GM21529 (cell line): ENCODE data around the gene RAB36.

Source experiments
- ATAC-seq: cut with Tn5 transposase; IDR thresholded peaks from one replicate; pipeline ENCODE4 v1.9.1; 2021; ENCODE audit not compliant: unreplicated experiment

RAB36 gene, protein sequence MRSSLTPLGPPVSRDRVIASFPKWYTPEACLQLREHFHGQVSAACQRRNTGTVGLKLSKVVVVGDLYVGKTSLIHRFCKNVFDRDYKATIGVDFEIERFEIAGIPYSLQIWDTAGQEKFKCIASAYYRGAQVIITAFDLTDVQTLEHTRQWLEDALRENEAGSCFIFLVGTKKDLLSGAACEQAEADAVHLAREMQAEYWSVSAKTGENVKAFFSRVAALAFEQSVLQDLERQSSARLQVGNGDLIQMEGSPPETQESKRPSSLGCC

DNA sequence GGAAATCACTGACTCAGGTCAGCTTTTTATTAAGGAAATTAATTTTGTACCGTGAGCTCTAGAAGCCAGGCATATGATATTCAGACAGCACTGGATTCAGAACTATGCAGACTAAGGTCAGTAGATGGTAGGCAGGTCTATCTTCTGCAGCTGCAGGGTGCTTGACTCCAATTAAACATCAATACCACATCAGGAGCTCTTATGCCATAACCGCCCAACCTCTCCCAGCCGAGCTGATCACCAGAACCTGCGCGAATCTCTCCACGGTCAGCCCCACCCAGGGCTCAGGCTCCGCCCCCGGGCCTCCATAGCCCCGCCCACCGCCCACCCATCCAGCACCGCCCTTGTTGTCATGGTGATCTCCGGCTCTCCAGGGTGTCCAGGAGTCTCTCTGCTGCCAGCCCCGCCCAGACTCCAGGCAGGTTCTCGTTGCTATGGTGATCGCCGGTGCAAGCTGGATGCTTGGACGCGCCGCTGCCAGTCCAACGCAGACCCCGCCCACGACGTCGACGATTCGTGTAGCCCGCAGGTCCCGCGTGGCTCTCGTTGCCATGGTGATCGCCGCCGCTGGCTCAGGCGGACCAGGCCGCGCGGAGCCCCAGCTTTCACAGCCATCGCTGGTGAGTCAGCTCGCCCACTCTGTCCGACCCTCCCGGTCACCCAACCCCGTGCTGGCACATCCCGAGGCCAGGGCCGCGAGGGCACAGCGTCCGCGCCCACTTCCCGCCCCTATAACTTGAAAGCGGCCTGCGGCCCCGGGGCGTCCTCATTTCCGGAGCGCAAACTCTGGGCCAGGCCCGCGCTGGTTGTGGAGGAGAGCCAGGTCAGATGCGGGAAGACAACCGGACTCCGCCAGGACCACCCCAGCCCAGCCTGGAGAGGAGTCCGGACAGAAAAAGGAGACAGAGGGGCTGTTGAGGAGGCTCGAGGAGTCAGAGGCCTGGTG lies at the start of gene RAB36:
Gene RAB36, plus strand, starts transcription at position 546 of the 946 bp plus-strand sequence. CDS start 1,140 bp downstream, outside the sequence.
- ATAC-seq, result no peak

DNA sequence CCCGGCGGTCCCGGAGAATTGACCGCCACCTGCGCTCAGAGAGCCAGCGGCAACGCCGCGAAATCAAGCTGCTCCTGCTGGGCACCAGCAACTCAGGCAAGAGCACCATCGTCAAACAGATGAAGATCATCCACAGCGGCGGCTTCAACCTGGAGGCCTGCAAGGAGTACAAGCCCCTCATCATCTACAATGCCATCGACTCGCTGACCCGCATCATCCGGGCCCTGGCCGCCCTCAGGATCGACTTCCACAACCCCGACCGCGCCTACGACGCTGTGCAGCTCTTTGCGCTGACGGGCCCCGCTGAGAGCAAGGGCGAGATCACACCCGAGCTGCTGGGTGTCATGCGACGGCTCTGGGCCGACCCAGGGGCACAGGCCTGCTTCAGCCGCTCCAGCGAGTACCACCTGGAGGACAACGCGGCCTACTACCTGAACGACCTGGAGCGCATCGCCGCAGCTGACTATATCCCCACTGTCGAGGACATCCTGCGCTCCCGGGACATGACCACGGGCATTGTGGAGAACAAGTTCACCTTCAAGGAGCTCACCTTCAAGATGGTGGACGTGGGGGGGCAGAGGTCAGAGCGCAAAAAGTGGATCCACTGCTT lies 49.4 kb upstream of the RAB36 start:
- ATAC-seq, result no peak

DNA sequence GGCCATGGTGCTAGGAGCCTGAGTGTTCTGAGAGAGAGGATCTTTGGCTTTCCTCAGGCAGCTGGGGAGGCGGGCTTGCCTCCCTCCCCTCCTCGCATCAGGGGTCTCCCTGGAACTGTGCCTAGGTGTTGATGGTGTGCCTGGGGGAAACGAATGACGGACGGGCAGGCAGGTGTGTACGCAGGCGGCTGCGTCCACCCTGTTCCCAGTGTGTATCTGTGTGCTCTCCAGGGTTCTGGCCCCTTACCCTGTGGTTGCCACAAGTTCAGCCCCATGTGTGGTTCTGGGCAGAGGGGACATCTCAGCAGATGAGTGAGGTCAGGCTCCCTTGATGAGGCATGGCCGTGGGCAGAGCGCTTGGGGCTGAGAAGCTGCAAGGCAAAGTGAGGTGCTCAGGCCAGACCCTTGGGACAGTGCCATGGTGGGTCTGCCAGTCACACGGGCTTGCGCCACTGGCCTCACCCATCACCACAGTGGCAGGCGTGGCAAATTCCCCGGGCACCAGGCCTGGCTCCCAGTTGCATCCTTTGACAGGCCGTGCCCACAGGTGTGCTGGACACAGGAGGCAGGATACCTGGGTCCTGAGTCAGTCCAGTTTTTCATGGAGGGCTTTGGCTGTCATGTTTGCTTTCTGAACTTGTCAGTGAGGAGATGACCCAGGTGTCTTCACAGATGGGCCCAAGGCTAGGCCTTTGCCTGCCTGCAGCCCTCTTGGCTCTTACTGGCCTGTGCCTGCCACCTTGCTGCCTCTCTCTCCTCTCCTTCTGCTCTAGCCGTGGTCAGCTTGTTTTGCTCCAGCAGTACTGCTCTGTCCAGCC lies 47.7 kb upstream of the RAB36 start:
- no peak for ATAC-seq

GRCh38 chr22:23098230-23098705 lies 47.0 kb upstream of the RAB36 start:
- no peak for ATAC-seq

DNA sequence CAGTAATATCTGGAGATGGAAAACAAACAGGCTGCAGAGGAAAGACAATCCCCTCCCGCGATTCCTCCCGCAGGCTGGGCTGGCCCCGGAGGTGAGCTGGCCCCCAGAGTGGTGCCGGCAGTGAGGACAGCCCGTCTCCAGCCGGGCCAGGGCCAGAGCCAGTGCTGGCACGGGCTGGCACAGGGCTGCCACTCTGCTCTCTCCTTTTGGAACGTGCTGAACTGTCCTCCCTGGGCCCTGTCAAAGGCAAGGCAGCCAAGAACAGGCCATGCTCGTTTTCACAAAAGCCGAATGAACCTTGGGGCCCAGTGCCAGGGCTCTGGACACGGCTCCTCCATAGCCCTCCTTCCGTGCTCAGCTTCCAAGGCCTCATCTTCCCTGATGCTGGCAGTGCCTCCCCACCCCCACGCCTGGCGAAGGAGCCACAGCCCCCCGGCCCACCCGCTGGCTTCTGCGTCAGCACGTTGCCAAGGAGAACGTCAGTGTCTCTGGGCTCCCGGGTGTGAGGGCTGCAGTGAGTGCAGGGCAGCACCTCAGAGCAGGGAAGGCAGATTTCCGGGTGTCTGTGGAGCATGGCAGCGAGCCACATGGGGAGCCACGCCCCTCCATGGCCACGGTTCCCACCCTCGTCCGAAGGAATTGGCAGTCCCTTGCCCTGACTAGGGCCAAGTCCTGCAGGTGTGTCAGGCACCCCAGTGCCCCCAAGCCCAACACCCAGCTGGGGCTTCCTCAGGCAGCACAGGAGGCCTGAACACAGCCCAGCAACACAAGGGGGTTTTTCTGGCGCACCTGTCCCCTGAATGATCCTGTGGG lies 46.4 kb upstream of the RAB36 start:
- no peak for ATAC-seq

DNA sequence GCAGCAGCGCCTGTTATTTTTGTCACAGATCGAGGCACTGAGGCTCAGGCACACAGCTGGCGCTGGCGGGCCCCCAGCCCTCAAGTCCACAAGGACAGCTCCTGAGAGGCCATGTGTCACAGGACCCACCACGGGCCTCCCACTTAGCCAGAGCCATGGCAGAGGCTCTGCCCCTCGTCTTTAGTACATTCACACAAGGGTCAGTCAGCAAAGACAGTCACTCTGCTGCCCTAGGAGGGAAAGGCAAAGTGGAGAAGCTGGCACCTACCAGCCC lies 45.8 kb upstream of the RAB36 start:
- ATAC-seq, result no peak

DNA sequence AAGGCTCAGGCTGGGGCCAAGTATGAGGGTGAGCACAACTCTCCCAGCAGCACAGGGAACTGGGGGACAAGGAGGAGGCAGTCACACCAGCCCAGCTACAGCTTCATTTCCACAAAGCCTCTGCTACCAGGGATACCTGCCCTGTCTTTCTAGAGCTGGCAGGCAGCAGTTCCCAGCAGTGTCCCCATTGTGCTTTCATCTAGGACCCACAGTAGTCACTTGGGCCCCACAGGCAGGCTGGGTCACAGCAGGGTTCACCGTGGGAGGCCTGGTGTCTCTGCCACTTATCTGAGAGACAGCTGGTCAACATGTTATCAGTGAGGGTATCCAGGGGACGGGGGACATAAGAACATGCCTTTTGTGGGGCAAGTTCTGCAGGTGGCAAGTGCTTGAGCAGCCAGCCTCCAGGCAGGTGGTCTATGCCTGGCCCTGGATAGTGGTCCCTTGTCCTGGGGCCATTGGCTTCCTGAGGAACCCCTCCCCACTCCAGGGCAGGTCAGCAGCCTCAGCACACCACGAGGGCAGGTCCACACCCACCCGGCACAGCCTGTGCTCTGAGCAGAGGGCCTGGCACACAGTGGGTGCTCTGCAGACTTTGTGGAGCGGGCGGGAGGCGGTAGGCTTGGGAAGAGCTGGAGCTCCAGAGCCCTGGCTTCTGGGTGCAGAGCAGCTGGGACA lies 45.0 kb upstream of the RAB36 start:
- no peak for ATAC-seq

GRCh38 chr22:23101524-23101923 lies 43.8 kb upstream of the RAB36 start:
- ATAC-seq, result no peak

DNA sequence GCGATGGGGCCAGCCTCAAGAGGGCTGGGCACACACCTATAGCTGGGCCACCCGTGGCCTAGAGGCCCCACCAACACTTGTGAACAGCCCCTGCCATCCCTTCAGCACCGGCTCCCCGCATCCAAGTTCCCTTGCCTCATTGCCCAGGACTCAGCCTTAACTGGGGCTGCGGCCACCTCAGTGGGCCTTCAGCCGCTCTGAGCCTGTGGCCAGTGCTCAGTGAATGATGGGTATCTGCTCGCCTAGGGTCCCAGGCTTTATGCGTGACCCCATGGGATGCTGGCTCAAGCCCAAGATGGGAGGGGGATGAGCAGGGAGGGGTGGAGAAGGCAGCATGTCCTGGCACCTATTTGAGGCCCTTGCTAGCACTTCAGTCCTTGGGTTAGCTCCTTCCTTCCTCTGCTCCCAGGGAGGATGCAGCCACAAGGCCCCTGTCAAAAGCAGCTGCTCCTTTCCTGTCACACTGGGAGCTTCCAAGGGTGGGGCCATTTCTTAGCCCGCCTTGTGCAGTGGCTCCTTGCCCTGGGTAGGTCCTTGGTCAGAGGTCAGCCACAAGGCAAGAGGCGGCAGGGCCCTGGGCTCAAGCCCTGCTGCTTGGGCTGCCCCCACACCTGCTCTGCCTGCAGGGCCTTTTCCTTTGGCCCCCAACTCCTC lies 43.1 kb upstream of the RAB36 start:
- no peak for ATAC-seq

DNA sequence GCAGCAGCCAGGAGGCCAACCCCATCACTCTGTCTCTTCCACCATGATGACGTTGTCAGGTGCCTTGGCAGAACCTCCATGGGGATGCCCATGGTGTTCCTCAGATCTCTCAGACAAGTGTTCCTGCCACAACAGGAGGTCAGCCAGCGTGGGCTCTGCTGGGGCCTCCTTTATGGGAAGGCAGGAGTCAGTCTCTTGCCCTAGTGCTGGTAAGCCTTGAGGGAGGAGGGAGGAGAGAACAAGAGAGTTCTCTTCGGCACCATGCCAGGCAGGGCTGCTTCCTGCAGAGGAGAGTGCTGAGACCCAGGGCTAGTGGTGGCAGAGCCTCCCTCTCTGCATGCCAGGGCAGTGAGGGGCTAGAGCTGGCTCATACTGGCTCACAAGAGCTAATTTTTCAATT lies 42.5 kb upstream of the RAB36 start:
- no peak for ATAC-seq

DNA sequence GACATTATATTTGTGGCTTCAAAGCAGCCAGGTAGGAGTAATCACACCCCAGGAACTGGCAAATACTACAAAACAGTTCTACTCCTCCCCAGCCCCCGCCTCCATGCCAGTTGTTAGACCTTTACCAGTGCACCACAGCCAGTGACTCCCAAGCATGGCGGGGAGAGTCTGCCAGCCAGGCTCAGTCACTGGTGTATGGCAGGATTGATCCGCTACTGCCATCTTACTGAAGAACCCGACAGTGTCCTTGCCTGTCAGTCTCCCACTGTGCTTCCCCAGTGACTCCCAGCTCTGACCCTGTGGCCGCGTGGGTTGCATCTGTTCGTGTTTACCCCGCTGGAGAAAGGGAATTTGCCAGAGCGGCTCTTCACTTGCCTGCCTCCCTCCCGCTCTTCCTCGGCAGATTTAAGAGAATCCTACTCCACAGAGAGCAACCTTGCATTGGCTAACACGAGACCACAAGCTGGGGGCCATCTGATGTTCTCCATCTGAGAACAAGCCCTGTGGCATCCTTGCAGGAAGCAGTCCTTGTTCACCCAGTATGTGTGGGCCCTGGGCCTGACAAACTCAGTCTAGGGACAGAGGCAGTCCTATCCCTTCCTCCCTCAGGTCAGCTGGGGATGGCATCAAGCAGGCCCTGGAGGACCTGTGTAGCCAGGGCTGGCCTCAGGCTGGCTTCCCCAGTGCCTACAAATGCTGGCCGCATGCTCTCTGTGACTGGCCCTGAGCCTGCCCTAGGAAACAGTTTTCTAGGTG lies 41.9 kb upstream of the RAB36 start:
- ATAC-seq, result no peak

- ATAC-seq, result no peak
These were observed 40.9 kb upstream of the RAB36 start for GRCh38 chr22:23104187-23104971.

- no peak for ATAC-seq
These were observed 40.0 kb upstream of the RAB36 start for GRCh38 chr22:23105304-23105703.

GRCh38 chr22:23105919-23106318 lies 39.4 kb upstream of the RAB36 start:
- no peak for ATAC-seq

DNA sequence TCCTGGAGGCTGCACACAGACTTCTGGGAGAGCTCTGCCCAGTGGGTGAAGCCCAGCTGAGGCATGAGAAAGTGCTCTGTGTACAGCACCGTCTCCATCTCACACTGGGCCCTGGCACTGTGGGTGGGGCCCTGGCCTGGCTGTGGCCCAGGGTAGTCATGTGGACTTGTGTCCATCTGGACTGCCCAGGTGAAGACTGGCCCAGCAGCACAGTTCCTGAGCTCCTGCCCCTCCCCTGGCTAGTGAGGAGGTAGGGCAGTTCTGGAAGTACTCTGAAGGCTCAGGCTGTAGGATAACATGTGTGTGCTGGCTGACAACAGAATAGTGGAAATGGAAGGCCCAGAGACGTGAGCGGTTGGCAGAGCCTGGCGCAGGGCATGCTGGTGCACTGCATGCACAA lies 38.9 kb upstream of the RAB36 start:
- no peak for ATAC-seq

GRCh38 chr22:23106906-23107367 lies 38.3 kb upstream of the RAB36 start:
- no peak for ATAC-seq

DNA sequence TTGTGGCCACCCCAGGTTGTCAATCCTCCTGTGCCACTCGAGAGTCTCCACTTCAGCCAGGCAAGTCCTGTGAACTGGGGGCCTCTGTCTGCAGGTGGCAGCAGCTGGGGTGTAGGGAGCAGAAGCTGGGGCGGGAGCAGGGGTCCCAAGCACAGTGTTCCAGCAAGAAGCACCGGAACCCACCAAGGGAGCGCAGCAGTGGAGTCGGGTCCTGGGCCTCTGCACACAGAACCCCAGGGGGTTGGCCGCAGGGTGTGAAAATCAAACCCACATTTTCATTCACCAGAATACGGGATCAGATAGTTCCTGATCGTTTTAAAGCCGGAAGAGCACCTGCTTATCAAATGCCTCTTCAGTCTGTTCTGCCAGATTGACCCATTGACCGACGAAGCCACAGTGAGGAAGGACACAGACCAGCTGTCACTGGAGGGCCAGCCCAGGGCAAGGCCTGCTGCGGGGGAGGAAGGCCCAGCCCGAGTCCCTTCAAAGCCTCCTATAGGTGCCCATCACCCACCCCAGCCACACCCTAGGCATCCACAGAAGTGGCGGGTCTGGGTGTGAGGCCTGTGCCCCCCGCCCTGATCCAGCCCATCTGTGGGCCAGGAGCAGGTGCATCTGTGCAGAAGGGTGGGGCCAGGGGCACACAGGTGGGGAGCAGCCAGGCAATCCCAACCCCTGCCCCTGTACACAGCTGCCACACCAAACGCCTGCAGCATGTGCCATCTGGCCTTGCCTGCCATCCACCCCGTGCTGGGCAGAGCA lies 37.6 kb upstream of the RAB36 start:
- no peak for ATAC-seq
